Stimulated activated CD8-positive, alpha-beta memory T cell treated with anti-CD3 and anti-CD28 coated beads, Interleukin-2, amount 100 ng/mL, for 48 hours (primary cell): ENCODE measurements around the gene FBXW7.

Experiments used
- DNase-seq, 2 donors: peaks; one replicate each; pipeline ENCODE4 v3.0.0-alpha.2; 2020; ENCODE audit warnings: low read depth in 2 of 2

FBXW7 gene

DNA sequence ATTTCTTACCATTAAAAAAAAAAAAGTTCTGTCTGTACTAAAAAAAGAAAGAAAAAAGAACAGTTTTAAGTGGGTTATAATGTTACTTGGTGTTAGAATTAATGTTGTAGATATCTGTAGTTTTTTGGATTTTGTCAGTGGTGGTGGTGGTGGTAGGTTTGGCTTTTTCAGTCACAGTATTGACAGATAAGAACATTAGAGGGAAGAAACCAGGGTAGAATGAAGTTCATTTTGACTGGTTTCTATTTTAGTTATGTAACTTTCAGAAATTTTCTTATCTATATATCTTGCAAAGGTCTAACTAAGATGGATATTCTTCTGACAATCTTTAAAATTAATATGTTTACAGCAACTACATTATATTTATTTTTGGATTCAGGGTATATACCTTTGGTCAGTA is 105.4 kb downstream of the FBXW7 start:
- no peak for DNase-seq

DNA sequence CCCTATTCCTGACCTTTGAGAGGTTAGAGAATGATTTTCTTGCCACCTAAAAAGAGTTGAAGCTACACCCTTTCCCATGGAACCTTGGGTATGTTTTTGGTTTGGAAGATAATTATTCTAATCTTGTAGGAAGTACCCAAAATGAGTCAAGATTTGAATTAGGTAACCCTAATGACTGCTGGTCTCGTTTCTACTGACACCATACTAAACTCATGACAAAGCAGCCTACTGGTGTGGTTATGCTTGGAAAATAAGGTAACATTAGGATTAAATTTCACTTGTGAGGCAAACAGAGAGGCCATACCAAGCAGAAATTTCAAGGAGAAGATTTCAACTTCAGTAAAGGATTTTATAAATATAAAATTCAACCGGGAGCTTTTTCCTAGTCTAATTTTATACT is 107.9 kb downstream of the FBXW7 start:
- DNase-seq, result no peak

DNA sequence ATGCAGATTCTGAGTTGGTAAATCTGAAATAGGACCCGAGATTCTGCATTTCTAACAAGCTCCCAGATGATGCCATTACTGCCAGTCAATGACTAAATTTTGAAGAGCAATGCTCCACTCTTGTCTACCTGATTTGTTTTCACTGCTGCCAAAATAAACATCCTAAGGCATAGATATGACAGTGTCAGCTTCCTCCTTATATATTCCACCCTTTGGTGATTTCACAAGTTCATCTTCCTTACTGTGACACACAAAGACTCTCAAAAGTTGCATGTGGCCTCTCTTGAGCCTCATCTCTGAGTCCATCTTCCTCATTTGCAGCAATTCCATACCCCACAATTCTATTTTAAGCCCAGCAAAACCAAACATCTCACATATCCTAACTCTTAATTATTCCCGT is 110.9 kb downstream of the FBXW7 start:
- no peak for DNase-seq

DNA sequence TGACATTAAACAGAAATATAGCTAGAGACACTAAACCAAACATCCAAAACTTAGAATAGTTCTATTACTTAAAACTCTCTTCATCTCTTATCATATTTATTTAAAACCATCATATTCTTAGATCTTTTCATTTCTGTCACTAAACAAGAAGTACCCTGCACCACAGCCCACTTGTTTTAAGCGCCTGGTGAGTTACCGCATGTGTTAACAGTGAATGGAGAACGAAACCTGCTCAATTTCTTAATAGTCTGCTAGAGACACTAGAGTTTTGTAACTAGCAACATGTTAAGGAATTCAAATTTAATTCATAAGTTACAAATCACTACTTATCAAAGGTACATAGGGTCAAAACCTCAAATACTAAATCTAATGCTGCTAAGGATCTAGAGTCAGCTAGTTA is 111.5 kb downstream of the FBXW7 start:
- DNase-seq, result no peak

DNA sequence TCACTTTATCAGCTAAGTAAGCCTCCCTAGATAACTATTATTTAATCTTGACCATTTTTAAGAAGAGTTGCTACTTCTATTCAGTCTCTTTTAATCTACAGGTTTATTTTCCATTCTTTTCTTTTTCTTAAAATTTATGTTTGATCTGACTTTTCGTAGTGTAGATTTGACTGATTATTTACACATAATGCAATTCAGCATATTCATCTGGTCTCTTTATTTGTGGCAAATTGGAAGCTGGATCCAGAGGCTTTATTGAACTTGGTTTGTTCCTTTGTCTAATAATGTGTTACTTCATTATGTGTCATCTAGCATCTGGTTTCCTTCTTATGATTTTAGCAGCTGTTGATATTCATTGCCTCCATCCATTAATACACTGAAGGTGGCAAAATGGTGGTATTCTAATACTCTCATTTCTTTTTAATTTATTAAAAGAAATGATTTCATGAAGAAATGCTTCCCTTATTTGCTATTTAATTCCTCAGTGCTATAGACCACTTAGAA is 113.0 kb downstream of the FBXW7 start:
- no peak for DNase-seq

DNA sequence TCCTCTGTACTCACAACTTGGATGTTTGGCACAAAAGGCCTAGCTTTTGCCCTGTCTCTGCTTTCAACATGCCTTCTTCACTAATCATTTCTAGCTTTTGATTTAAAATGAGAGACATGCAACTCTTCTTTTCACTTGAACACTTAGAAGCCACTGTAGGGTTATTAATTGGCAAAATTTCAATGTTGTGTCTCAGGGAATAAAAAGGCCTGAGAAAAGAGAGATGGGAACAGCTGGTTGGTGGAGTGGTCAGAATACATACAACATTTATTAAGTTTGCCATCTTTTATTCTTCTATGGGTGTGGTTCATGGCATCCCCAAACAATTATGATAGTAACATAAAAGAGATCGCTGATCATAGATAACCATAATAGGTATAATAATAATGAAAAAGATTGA is 114.3 kb downstream of the FBXW7 start:
- DNase-seq, result no peak

DNA sequence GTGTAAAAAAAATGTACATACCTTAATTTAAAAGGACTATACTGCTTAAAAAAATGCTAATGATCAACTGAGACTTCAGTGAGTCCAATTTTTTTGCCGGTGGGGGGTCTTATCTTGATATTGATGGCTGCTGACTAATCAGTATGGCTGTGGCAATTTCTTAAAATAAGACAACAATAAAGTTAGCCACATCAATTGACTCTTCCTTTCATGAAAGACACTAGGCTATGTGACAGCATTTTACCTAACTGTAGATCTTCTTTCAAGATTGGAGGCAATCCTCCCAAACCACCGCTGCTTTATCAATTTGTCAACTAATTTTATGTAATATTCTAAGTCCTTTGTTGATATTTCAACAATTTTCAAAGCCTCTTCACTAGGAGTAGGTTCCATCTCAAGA is 116.1 kb downstream of the FBXW7 start:
- DNase-seq, result no peak

DNA sequence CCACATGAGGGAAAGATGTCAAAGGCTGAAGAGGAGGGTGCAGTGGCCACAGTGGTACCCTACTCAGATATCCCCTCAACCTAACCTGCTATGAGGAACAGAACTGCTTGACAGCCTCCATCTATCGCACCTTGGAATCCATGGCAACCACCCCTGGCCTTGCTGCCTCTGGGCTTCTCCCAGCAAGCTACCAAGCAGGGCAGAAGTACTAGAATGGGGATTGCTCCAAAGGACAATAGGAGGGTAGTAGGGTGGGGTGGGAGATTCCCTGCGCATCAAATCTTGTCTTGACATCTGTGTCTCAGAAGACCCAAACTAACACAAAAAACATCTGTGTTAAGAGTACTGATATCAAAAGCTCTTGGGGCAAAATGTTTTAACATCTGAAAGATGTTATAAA is 118.2 kb downstream of the FBXW7 start:
- no peak for DNase-seq

DNA sequence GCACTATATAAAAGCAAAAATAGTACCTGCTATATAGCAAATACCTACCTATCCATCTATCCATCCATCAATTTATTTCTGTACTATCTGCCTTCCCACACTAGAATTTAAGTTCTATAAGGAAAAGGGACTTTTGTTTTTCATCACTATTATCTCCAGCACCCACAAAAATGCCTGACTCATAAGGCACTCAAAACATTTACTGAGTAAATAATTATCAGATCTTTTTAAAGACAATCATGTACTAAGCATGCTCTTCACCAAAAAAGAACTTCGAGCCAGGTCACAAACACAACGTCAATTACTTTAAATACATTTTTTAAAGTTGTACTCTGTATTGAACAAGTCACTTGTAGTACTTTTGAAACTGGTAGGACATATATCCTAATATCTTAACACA is 119.9 kb downstream of the FBXW7 start:
- DNase-seq, result no peak

DNA sequence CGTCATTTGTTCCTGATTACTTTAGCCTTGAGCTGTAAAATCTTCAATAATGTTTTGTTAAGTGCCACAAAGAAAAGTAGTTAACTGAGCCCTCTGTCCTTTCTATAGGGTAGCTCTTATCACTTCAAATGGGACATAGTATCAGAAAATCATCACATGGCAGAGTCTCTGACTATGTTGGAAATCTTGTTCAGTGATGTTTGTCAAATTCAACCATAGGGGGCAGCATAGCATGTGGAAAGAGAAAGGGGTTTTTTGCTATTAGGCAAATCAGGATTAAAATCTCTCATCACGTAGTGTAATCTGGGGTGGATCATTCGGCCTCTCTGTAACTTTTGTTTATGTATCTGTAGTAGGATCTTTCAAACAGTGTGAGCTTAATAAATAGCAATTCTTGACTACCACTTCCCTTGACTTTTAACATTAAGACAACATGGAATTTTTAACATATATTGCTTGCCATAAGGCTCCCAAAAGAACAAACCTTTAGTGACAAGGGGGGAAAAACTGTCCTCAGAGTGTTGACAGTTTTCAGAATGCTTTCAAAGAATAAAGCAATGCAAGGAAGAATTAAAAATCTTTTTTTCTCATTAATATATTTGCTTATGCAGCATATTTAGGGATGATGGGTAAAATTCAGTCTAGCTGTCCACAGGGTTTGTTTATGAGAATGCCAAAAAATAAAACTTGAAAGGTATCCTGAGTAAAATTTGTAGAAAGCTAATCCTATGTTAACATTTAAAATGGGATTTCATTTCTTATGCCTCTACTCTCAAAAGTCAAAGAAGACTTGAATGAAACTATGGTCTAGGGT is 127.2 kb downstream of the FBXW7 start:
- DNase-seq, result no peak

DNA sequence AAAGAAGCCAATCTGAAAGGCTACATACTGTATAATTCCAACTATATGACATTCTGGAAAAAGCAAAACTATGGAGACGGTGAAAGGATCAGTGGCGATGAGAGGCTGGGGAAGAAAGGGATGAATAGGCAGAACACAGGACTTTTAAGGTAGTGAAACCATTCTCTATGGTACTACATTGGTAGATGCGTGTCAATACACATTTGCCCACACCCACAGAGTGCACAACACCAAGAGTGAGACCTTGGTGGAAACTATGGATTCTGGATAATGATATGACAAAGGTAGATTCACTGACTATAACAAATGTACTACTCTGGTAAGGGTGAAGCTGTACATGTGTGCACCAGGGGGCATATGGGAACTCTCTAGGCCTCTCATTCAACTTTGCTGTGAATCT is 134.5 kb downstream of the FBXW7 start:
- no peak for DNase-seq

DNA sequence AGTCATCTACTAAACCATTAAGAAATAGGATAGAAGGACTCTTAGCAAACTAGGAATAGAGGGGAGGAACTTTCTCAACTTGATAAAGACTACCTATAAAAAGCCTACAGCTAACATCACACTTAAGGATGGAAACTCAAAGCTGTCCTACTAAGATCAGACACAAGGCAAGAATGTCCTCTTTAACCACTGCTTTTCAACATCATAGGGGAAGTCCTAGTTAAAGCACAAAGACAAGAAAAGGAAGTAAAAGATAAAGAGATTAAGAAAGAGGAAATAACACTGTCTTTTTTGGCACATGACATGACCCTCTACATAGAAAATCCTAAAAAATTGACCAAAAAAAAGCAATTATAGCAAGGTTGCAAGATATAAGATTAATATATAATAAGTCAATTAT is 136.6 kb downstream of the FBXW7 start:
- no peak for DNase-seq

DNA sequence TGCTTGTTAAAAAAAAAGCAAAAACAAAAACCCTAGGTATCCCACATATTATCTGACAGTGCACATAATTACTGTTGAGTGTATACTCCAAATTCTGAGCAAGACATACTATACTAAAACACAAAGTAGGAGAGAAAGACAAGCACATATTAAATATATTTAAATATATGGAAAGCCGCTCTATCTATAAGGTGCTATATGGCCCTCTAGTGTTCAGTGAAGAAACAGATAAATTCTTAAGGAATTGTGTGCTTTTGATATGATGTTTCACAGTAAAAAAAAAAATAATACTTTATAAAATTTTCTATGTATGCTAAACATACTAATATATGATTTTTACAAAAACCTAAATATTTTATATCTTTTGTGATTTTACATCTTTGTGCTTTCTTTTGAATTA is 137.8 kb downstream of the FBXW7 start:
- DNase-seq, result no peak

DNA sequence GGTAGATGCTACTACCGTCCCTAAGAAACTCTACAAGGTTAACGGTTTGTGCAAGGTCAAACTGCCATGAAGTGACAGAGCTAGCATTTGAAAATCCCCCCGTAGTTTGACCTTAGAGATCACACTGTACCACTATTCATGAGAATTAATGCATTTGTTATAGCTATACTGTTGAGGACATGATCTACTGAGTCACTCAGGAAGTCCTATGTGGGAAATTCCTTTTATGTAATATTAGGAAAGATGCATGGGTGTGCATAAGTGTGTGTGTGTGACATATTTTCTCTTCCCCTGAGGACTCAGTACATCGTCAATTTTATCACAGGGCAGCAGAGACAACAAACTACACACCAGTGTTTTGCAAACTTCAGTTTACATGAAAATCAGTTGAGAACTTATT is 141.1 kb downstream of the FBXW7 start:
- no peak for DNase-seq

DNA sequence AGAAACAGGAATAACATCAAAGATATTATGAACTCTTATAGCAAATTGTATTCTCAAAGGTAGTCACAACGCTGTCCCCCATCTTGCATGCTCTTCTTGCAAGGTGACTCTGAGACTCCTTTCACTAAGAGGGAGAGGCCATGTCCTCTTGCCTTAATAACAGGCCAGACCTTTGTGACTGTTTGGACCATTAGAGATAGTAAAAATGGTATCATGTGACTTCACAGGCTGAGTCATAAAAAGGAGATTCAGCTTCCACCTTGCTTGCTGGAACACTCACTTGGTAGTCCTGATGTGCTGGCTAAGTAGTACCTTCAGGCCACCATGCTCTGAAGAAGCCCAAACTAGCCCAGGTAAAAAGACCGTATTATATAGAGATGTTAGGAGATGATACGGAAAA is 143.8 kb downstream of the FBXW7 start:
- no peak for DNase-seq

DNA sequence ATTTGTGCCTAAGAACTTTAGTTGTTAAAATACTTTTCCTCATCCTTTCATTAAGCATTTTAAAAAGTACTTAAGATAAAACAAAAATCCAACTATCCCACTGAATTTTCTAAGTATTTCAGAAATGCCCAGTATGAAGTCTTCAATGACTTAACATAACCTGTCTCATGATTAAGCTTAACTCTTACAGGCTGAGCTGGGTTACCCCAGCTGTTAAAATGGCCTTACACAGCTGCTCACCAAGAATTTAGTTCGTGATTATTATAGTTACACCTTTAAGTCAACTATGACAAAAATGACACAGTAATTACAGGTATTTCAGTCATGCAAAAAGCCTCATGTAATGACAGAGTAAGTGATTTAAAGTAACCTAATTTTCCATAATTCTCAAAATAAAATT is 145.7 kb downstream of the FBXW7 start:
- DNase-seq, result no peak

DNA sequence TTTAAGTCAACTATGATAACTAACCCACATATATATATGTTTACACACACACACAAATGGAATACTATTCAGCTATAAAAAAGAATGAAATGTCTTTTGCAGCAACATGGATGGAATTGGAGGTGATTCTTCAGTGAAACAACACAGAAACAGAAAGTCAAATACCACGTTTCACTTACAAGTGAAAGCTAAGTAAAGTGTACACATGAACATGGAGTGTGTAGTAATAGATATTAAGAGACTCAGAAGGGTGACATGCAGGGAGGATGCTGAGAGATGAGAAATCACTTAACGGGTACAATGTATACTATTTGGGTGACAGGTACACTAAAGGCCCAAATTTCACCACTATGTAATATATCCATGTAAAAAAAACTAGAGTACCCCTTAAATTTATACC is 146.5 kb downstream of the FBXW7 start:
- DNase-seq, result no peak

DNA sequence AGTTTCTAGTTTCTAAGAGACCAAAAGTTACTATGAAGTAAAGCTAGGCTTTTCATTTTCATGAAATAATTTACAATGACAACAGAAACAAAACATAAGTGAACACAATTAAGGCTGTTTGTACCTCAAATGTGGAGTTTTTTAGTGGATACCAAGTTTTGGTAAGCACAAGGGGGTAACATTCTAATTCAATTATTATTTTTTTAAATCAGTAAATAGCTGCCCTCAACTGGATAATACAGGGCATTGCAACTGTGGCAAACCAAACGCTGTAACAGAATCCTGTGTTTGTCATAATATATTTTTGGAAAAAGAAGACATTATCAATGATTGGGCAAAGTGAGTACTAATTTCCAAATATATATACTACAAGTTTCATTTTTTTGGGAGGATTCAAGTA is 150.3 kb downstream of the FBXW7 start:
- no peak for DNase-seq

DNA sequence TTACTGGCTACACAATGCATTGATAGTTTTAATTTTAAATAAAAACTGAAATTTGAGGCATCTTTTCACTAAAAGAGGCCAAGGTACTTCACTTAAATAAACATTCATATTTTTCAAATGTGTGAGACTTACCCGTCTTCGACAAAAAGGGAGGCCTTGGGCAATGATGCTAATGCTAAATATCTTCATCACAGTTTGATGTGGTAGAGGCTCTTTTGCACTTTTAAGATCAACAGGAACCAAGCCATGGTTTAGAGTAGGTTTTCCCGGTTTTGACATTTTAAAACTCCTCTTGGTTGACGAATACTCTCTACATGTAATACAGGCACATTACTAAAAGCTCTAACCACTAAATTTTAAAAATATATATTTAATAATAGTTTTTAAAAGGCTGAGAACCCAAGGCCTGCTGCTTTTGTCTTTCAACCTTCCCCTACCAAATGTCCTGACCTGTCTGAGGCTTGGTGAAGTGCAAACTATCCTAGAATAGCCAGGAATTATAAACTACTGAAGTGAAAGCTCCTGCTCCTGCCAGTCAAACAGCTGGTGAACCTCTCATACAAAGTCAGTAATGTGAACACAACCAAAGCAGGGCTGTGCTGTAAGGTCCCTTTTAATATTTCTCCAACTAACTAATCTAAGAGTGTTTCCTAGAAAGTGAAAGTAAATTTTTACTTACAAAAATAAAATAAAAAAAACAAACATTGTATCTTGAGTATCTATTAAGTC is 153.7 kb downstream of the FBXW7 start:
- no peak for DNase-seq

DNA sequence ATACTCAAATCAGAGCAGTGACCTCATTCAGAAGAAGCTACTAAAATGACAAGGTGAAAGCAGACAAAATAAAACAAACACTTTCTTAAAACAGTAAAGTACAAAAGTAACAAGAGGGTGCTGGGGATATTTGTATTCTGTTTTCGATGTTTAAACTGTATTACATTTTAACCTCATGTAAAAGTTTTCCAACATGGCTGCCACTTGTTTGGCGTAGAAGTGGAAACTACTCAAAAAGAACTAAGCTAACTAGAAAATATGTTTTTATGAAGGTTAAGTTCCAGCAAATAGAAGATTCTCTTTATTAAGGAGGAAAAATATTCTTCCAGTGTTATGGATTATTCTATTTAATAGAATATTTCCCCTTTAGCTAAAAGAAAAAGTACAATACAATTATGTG is 155.0 kb downstream of the FBXW7 start:
- DNase-seq, result no peak

DNA sequence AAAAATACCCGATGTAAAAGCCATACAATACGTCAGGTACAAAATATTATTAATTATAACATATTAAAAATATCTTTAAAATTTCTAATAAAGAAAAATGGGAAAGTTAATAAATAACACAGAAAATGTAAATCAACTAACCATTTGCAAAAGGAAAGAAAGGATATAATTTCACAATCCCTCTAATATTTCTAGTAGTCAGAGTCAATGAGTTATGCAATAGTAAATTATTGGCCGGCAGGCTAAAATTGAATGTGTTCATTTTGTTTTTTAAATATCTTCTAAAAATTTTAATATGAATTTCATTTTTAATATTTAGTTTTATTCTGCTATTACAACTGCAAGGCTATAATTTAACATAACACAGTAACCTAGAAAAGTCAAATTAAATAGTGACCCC is 155.7 kb downstream of the FBXW7 start:
- no peak for DNase-seq

DNA sequence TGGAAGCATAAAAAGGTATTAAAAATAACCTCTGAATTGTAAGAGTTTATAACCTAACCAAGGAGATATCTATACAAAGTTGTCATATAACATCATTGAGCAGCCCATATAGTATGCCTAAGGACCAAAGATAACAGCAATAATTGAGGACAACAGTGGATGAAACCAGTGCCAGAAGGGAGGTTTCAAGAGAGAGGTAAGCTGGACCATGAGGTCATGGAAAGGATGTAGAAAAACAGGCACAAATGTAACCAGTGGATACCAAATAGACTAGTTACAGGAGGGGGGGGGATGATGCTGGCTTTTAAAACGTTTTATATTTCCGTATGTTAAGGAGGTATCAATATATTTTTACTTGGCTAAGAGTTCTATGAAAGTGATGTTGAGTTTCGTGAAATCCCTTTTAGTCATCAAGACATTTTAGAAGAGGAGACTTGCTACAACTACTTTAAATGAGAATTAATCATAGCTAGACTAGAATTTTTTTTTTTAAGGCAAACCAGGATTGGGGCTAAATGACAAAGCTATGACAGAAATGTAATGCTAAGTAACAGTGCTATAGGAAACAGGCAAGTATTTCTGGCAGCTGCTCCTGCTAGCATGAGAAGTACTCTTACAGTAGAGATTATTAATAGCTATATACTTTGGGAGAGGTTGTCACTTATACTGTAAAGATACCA is 161.1 kb downstream of the FBXW7 start:
- DNase-seq, result no peak

DNA sequence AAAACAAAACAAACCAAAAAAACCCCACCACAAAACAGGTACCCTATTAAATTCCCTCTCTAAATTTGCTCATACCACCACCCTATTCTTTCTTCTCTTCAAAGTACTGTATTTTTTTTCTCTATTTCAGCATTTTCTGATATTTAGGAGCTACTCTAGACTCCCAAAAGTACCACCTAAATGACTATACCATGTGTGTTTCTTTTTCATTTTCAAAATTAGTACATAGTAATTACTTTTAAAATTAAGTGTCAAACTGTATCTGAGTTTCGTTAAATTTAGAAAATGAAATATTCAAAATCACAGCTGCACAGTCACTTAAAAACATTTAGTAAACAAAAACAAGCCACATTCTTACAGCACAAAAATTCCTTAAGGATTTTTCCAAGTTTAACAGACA is 161.7 kb downstream of the FBXW7 start:
- no peak for DNase-seq
